Ovary (tissue), 3 donors: Measurements from ENCODE around the gene TMEM185B.

Source experiments
- CTCF ChIP-seq, 3 donors: fragments of 450-650 bp in 2 of 3; fragments of 200-600 bp in 1 of 3; IDR thresholded peaks; one replicate each; pipeline versions ENCODE4 v1.5.1 to v1.8.0; 2016 to 2022; ENCODE audit warnings: antibody characterized with exemption in 3 of 3, mild to moderate bottlenecking in 1 of 3
- EP300 ChIP-seq: sonication (generic); formaldehyde crosslinking; IDR thresholded peaks from one replicate; pipeline ENCODE4 v1.6.1; 2017; ENCODE audit warnings: antibody characterized with exemption
- donor health status: DM: no; HTN: no; CAD: no.

- TF ChIP-seq CTCF (IDR thresholded peaks at IDR 0.05) (no peak), EP300 (no peak)
Observed at GRCh38 chr2:120237491-120237902, 14.3 kb upstream of the TMEM185B start.
